ENCODE measurements around the gene P2RY2. TPM values are rescaled to one million over a fixed set of nuclear protein-coding genes. Genes with fewer than 3 reads are reported as not detected.

The P2RY2 gene
- total and polyA plus RNA-seq, 2 of the 8 experiments (the other 6 are each of a cell fraction or from before 2014, with no cell fraction given), result 1.0 to 1.5 TPM

DNA sequence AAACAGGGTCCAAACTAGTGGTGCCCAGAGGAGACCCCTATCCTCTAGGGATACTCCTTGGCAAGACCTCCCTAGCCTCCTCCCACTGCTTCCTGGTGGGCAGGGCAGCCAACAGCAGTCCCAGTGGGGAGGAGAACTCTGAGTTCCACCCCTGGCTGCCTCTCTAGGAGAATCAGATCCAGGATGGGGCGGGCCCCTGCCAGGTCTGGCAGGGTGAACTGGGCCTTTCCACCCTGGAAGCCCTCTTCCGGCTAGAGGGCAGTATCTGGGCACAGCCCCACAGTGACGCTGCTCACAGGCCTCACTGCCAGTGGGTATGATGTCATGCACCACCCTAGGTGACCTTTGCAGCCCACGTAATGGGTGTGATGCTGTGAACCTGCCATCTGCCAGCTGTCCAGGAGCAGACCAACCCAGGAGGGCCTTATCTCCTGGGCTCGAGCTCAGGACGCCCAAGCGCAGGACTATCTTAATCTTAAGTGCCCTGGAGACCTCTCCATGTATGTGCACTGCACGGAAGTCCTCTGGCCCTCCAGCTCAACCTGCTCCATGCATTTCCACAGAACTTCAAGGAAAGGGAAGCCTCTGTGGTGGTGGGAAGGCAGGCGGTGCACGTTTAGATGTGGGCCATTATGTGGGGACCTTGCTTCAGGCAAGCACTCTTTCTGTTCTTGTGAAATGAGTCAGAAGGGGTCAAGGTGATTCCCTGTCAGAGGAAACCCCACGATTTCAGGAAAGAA, 44.2 kb upstream of the P2RY2 start:
- Histone ChIP-seq H2AFZ (ENCODE audit: low read length) (no peak overlapping the region), H3K4me3 (ENCODE audit: extremely low read depth in 1 of 4, insufficient read depth in 2 of 4, low read depth in 3 of 4, low read length in 4 of 4) (no peak overlapping the region), H2BK5ac (ENCODE audit: low read depth, low read length) (no peak overlapping the region), H3K56ac (replicated peaks; ENCODE audit: insufficient read length, low read depth, low read length) (no peak overlapping the region), H3K14ac (ENCODE audit: insufficient read length) (no peak overlapping the region), H3K4ac (replicated peaks; ENCODE audit: insufficient read length, low read depth, low read length) (no peak overlapping the region), H4K8ac (ENCODE audit: extremely low read depth, insufficient read depth, low read length) (no peak overlapping the region), H3K27me3 (replicated peaks in 1 of 4; ENCODE audit: control insufficient read depth in 3 of 4, extremely low read depth in 1 of 4, insufficient read depth in 3 of 4, low read length in 3 of 4) (no peaks in the 10 kb centered on the region), H4K20me1 (replicated peaks in 1 of 2; ENCODE audit: control insufficient read depth in 1 of 2, insufficient read depth in 2 of 2, low read length in 2 of 2) (no peaks in the 10 kb centered on the region), H3K79me1 (ENCODE audit: low read depth, low read length) (no peaks in the 10 kb centered on the region), H3K4me1 (replicated peaks in 1 of 4; ENCODE audit: control insufficient read depth in 3 of 4, insufficient read depth in 4 of 4, low read length in 3 of 4) (peaks cover 0 to 5% (median 2%) of the 10 kb centered on the region in 4 experiments; a peak in 2 of 7 replicates), H3K18ac (ENCODE audit: extremely low read depth, low read length) (no peak overlapping the region), H3K27ac (ENCODE audit: low read depth, low read length) (no peak overlapping the region), H2BK15ac (ENCODE audit: low read length) (no peak overlapping the region), H4K5ac (ENCODE audit: insufficient read length, low read depth, low read length) (no peak overlapping the region), H3K4me2 (ENCODE audit: insufficient read depth in 1 of 2, low read depth in 2 of 2, low read length in 2 of 2) (no peak overlapping the region), H3K9me3 (ENCODE audit: insufficient read depth in 2 of 2, low read depth in 1 of 2, low read length in 1 of 2) (no peaks in the 10 kb centered on the region), H2BK120ac (replicated peaks; ENCODE audit: low read depth, low read length) (no peak overlapping the region), H3K79me2 (ENCODE audit: control insufficient read depth in 1 of 2, insufficient read depth in 2 of 2, low read length in 2 of 2) (no peaks in the 10 kb centered on the region), H2BK12ac (ENCODE audit: low read depth, low read length) (no peak overlapping the region), H3K9ac (replicated peaks in 1 of 4; ENCODE audit: extremely low read depth in 1 of 4, low read depth in 3 of 4, low read length in 3 of 4) (no peak overlapping the region), H3K23ac (ENCODE audit: insufficient read length) (no peak overlapping the region), H2AK5ac (ENCODE audit: low read depth, low read length) (no peak overlapping the region), H3K23me2 (ENCODE audit: low read depth, low read length) (no peaks in the 10 kb centered on the region), H3K36me3 (ENCODE audit: control insufficient read depth in 2 of 4, insufficient read depth in 4 of 4, low read length in 3 of 4) (no peaks in the 10 kb centered on the region), H4K91ac (replicated peaks; ENCODE audit: insufficient read length, low read length) (no peak overlapping the region), H2BK20ac (ENCODE audit: low read length) (no peak overlapping the region; the same call in 1 of the 2 replicates)
- WGBS, 2 experiments (ENCODE audit: extremely low coverage in 1 of 2, insufficient coverage in 1 of 2, insufficient read length in 1 of 2, insufficient replicate concordance in 2 of 2, low coverage in 1 of 2, low lambda C conversion rate in 2 of 2, missing lambda C conversion rate in 1 of 2), result 84% methylated on average over 11 of the region's 11 CpGs; no CpG with 5 or more reads in 1 of the 2 experiments
- ChIA-PET POLR2A (ENCODE audit: partially characterized antibody) (no interaction called here), CTCF (ENCODE audit: partially characterized antibody) (interaction anchor here (0.5 to 9.4 kb wide), 6 partner anchors 10 to 449 kb away, joined by 3 to 258 read pairs (median 6); no protein-coding TSS in a partner anchor)
- FAIRE-seq (no peak), DNase-seq (ENCODE audit: low read depth in 1 of 2, low spot score in 2 of 2) (no peak)
- TF ChIP-seq, protein P1, sequence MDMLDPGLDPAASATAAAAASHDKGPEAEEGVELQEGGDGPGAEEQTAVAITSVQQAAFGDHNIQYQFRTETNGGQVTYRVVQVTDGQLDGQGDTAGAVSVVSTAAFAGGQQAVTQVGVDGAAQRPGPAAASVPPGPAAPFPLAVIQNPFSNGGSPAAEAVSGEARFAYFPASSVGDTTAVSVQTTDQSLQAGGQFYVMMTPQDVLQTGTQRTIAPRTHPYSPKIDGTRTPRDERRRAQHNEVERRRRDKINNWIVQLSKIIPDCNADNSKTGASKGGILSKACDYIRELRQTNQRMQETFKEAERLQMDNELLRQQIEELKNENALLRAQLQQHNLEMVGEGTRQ (IDR thresholded peaks at IDR 0.05; ENCODE audit: low read length), result no peak
- TF ChIP-seq SRF (IDR thresholded peaks at IDR 0.05; ENCODE audit: low read depth, low read length), result no peak
- TF ChIP-seq, protein P2, sequence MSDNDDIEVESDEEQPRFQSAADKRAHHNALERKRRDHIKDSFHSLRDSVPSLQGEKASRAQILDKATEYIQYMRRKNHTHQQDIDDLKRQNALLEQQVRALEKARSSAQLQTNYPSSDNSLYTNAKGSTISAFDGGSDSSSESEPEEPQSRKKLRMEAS (IDR thresholded peaks at IDR 0.05), result no peak
